COLO668 (cell line): Measurements from ENCODE around the gene CCL26.
"Not testable (repeated sequence)": the region's sequence is repeated elsewhere in the genome, so short reads cannot be mapped to it uniquely, and the experiment has no call there.

Experiments used
- DNase-seq: peaks from one replicate; lab custom pipeline; 2025; ENCODE audit not compliant: unreplicated experiment; lab: John Stamatoyannopoulos, UW

The CCL26 gene

DNA sequence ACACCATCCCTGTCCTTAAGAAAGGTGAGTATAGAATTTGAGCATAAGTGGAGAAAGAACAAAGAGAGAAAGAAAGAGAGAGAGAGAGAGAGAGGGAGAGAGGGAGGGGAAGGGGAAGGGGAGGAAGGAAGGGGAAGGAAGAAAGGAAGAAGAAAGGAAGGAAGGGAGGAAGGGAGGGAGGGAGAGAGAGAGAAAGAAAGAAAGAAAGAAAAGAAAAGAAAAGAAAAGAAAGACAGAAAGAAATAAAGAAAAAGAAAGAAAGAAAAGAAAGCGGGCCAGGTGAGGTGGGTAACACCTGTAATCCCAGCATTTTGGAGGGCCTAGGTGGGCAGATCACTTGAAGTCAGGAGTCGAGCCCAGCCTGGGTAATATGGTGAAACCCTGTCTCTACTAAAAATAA, 21.7 kb upstream of the CCL26 start:
- no peak for DNase-seq

DNA sequence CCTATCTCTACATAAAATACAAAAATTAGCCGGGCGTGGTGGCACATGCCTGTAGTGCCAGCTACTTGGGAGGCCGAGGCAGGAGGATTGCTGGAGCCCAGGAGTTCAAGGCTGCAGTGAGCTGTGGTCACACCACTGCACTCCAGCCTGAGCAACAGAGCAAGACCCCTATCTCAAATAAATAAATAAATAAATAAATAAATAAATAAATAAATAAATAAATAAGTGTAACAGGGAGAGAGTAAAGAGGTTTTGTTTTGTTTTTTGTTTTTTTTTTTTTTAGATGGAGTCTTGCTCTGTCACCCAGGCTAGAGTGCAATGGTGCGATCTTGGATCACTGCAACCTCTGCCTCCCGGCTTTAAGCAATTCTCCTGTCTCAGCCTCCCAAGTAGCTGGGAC, 20.6 kb upstream of the CCL26 start:
- DNase-seq: not testable (repeated sequence)

GRCh38 chr7:75789361-75789924, 17.4 kb upstream of the CCL26 start:
- no peak for DNase-seq

- not testable (repeated sequence) for DNase-seq
These were observed 16.3 kb upstream of the CCL26 start for GRCh38 chr7:75788154-75788847.

DNA sequence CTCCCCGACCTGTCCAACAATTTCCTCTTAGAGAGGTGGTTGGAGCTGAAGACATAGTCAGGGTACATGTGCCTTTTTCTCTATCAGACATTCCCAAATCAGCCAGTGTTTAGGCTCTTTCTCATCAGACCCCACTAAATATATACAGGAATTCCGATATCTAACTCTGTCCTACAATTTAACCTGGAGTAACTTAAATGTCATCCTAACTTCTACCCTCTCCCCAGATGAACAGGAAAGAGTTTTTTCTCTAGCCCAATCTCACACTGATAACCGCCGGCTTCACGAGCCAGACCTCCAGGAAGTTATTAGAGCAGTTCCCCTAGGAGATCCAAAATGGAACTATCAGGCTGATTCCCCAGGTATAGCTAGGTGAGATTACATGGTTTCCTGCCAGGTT, 11.0 kb upstream of the CCL26 start:
- not testable (repeated sequence) for DNase-seq

DNA sequence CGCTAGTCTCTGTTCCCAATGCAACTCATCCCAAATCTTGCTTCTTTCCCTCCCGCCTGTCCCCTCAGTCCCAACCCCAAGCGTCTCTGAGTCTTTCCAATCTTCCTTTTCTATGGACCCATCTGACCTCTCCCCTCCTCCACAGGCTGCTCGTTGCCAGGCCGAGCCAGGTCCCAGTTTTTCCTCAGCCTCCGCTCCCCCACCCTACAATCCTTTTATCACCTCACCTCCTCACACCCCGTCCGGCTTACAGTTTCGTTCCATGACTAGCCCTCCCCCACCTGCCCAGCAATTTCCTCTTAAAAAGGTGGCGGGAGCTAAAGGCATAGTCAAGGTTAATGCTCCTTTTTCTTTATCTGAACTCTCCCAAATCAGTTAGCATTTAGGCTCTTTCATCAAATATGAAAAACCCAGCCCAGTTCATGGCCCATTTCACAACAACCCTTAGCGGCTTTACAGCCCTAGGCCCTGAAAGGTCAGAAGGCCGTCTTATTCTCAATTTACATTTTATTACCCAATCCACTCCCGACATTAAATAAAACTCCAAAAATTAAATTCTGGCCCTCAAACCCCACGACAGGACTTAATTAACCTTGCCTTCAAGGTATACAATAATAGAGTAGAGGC, 8.7 kb upstream of the CCL26 start:
- DNase-seq: not testable (repeated sequence)

GRCh38 chr7:75779516-75779915, 7.5 kb upstream of the CCL26 start:
- not testable (repeated sequence) for DNase-seq

- DNase-seq: not testable (repeated sequence)
These were observed 7.0 kb upstream of the CCL26 start for GRCh38 chr7:75779035-75779434.

DNA sequence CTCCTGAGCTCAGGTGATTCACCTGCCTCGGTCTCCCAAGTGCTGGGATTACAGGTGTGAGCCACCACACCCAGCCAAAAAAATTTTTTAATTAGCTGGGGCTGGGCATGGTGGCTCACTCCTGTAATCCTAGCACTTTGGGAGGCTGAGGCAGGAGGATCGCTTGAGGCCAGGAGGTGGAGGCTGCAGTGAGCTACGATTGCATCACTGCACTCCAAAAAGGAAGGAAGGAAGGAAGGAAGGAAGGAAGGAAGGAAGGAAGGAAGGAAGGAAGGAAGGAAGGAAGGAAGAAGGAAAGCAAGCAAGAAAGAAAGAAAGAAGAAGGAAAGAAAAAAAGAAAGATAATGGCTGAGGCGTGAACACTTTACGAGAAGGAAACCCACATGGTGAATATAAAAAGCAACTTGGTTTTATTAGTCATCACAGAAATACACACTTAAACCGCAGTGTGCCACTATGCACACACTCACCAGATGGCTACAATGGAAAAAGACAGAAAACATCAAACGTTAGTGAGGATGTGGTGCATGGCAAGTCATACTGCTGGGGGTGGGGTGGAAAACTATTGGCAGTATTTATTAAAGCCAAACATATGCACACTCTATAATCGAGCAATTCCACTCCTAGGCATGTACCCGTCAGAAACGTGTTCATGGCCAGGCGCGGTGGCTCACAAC, 4.4 kb upstream of the CCL26 start:
- DNase-seq: no peak

GRCh38 chr7:75773958-75774357, 1.9 kb upstream of the CCL26 start:
- DNase-seq: not testable (repeated sequence)

DNA sequence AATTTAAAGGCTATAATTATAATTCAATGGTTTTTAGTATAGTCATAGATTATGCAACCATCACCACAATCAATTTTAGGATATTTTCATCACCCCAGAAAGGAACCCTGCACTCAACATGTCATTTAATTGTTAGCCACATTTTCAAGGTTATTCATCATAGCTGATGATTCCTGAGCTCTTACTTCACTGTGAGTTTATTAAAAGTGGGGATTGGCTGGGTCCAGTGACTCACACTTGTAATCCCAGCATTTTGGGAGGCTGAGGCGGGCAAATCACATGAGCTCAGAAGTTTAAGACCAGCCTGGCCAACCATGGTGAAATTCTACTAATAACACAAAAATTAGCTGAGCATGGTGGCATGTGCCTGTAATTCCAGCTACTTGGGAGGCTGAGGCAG, 787 bp downstream of the CCL26 start:
- no peak for DNase-seq

GRCh38 chr7:75762350-75762917, 9.6 kb downstream of the CCL26 start:
- DNase-seq: no peak

GRCh38 chr7:75761801-75762200, 10.2 kb downstream of the CCL26 start:
- DNase-seq: not testable (repeated sequence)

DNA sequence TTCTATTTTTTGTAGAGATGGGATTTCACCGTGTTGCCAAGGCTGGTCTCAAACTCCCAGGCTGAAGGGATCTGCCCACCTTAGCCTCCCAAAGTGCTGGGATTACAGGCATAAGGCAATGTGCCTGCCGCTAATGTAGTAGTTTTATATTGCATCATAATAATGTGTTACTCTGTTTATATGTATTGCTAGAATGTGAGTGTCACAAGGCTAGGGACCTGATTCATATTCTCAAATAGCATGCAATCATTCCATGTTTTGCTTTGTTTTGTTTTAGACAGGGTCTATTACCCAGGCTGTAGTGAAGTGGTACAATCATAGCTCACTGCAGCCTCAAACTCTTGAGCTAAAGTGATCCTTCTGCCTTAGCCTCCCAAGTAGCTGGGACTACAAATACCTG, 13.5 kb downstream of the CCL26 start:
- DNase-seq: no peak

GRCh38 chr7:75757860-75758259, 14.2 kb downstream of the CCL26 start:
- DNase-seq: no peak

- DNase-seq: peak; percentile 10
These were observed 14.9 kb downstream of the CCL26 start for GRCh38 chr7:75756991-75757676.

- no peak for DNase-seq
These were observed 15.6 kb downstream of the CCL26 start for GRCh38 chr7:75756206-75756990.

DNA sequence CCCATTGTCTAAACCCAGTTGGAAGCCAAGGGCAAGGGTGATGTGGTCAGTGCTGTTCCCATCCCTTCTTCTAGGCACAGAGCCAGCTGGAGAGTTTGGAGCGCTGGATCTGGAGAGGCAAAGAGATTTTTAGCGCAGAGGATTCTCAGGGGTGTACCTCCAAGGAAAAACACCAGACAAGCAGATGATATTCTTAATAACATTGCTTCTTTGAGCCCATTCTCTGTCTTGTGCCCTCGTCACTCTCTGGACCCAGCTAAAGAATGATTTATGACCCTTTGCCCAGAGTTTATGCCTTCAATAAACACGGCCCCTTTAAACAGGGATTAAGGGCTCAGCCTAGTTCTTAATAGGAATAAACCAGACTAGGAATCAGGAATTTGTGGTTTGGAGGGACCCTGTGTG, 28.6 kb downstream of the CCL26 start:
- DNase-seq: no peak

GRCh38 chr7:75740846-75741497, 31.0 kb downstream of the CCL26 start:
- peak; percentile 19 for DNase-seq
